BLaER1 treated with 17β-estradiol and CSF1 and Interleukin-3, amounts not matched to agents 10 nM and 100 nM (cell line): ENCODE results near the gene FXN.

ENCODE experiments used
- H3K27ac ChIP-seq, 11 experiments: shearing (Covaris generic); formaldehyde crosslinking; 2 replicates each; pipeline ENCODE4 v1.8.1; 2022
- H3K27me3 ChIP-seq, 11 experiments: shearing (Covaris generic); formaldehyde crosslinking; 2 replicates each; pipeline ENCODE4 v1.8.1; 2022
- H3K36me3 ChIP-seq, 11 experiments: shearing (Covaris generic); formaldehyde crosslinking; 2 replicates each; pipeline ENCODE4 v1.8.1; 2022
- H3K4me1 ChIP-seq, 10 experiments: shearing (Covaris generic); formaldehyde crosslinking; 2 replicates each; pipeline ENCODE4 v1.8.1; 2022
- H3K4me2 ChIP-seq, 11 experiments: shearing (Covaris generic); formaldehyde crosslinking; 2 replicates each; pipeline ENCODE4 v1.8.1; 2022
- H3K4me3 ChIP-seq, 10 experiments: shearing (Covaris generic); formaldehyde crosslinking; 2 replicates each; pipeline ENCODE4 v1.8.1; 2022
- H3K9ac ChIP-seq, 11 experiments: shearing (Covaris generic); formaldehyde crosslinking; 2 replicates each; pipeline ENCODE4 v1.8.1; 2022
- H3K9me3 ChIP-seq, 11 experiments: shearing (Covaris generic); formaldehyde crosslinking; replicated peaks in 1 of 11; 2 replicates each; pipeline ENCODE4 v1.8.1; 2022
- H4K20me1 ChIP-seq, 11 experiments: shearing (Covaris generic); formaldehyde crosslinking; 2 replicates each; pipeline ENCODE4 v1.8.1; 2022
- Cebpa-rat ChIP-seq, 11 experiments: shearing (Covaris generic); IDR thresholded peaks; 2 replicates each; pipeline ENCODE4 v1.8.1; 2022

Gene FXN

DNA sequence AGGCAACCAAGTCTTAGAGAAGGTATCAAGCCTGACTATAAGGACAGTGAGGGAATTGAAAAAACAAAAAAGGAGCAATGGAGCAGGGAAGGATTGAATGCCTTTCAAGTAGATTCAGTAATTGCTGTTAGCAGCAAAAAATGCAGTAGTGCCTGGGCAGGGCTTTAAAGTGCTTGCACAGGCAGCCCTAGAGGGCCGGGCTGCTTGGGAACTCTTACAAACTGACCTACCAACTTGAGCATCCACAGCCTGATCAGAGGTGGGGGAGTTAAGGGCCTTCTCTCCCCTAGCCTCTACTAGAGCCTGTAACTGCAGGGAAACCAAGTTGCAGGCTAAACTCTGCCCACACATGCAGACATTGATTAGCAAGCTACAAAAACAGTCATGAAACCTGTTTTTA is 19.4 kb downstream of the FXN start:
- Histone ChIP-seq H3K4me3 (no peak overlapping the region), H3K4me2 (no peak overlapping the region), H3K36me3 (peaks cover 16 to 84% (median 69%) of the 10 kb centered on the region in 11 experiments; a peak in 21 of 22 replicates), H4K20me1 (peaks cover 0 to 14% (median 0%) of the 10 kb centered on the region in 11 experiments; a peak in 5 of 22 replicates), H3K9ac (peak overlapping the region in 2 of 11 experiments; percentile 29 to 32; a peak in 1 of 22 replicates), H3K27ac (no peak overlapping the region), H3K9me3 (0 out of 22 replicates have a peak, but pooled peaks cover 0 to 5% (median 0%) of the 10 kb centered on the region in 11 experiments), H3K4me1 (peaks cover 0 to 6% (median 0%) of the 10 kb centered on the region in 10 experiments; a peak in 2 of 20 replicates), H3K27me3 (no peaks in the 10 kb centered on the region)
- no peak for TF ChIP-seq Cebpa-rat (IDR thresholded peaks at IDR 0.05)

DNA sequence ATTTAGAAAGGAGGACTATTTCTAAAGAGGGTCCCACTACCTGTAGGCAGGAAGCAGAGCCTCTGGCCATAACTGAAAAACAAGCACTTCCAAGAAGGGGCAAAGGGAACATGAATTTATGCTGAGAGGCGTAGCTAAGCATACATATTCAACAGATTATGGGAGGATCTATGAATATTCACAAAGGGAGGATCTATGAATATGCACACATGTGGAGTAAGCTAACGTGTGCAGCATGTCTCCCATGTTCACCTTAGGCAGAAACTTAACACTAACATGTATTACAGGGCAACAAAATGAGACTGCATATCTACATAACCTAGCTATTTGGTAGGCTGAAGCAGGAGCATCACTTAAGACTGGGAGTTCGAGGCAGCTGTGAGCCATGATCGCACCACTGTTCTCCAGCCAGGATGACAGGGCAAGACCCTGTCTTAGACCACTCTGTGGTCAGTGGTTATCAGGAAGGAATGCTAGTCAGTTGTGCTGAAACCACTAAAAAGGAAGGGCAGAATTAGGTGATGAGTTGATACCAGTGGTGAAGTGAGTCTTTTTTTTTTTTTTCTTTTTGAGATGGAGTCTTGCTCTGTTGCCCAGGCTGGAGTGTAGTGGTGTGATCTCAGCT is 20.8 kb downstream of the FXN start:
- Histone ChIP-seq H3K36me3 (peaks cover 24 to 90% (median 71%) of the 10 kb centered on the region in 11 experiments), H3K4me3 (no peak overlapping the region), H3K9me3 (peaks cover 0 to 5% (median 0%) of the 10 kb centered on the region in 11 experiments; a peak in 1 of 22 replicates), H3K27ac (no peak overlapping the region), H3K4me1 (peaks cover 0 to 17% (median 2%) of the 10 kb centered on the region in 10 experiments; a peak in 6 of 20 replicates), H3K27me3 (no peaks in the 10 kb centered on the region), H4K20me1 (peaks cover 0 to 14% (median 5%) of the 10 kb centered on the region in 11 experiments; a peak in 5 of 22 replicates), H3K9ac (no peak overlapping the region), H3K4me2 (no peak overlapping the region)
- TF ChIP-seq Cebpa-rat (IDR thresholded peaks at IDR 0.05): no peak

DNA sequence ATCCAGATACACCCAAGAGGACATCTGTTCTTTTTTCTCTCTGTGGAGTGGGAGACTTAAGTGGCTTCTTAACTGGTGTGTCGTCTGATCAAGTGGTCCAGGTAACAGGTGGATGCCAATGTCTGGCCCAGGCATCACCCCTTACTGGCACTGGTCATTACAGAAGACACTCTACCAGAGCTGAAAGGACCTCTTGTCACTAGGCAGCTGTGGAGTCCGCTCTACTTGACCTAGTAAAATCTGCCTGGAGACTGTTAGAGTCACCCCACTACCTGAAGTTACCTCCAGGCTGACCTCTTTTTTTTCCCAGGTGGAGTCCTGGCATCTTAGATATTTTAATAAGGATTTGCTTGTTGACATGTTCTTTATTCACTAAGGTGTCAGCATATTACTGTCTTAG is 22.5 kb downstream of the FXN start:
- Histone ChIP-seq H3K27me3 (no peaks in the 10 kb centered on the region), H3K4me3 (no peak overlapping the region), H3K4me1 (peaks cover 0 to 17% (median 2%) of the 10 kb centered on the region in 10 experiments; a peak in 6 of 20 replicates), H3K27ac (no peak overlapping the region), H3K9me3 (peaks cover 0 to 5% (median 0%) of the 10 kb centered on the region in 11 experiments; a peak in 1 of 22 replicates), H3K9ac (no peak overlapping the region), H3K36me3 (peaks cover 24 to 88% (median 75%) of the 10 kb centered on the region in 11 experiments), H3K4me2 (no peak overlapping the region), H4K20me1 (peaks cover 0 to 14% (median 6%) of the 10 kb centered on the region in 11 experiments; a peak in 6 of 22 replicates)
- TF ChIP-seq Cebpa-rat (IDR thresholded peaks at IDR 0.05): no peak

DNA sequence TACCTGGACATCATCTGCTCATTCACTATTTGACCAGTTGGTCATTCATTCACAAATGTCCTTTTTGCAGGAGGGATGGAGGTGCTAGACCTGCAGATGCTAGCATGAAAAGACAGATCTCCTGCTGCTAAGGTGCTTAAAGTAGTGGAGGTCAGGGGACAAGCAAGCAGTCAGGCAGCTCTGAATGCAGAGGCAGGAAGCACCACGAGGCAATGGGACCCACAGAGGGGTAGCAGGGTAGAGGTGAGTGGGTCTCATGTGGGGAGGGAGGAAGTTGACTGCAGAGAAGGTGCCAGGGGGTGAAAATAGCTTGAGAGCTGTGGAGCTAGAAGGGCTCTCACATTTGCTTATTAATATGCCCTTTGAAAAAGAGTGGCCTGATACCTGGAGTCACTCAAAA is 25.2 kb downstream of the FXN start:
- no peak for TF ChIP-seq Cebpa-rat (IDR thresholded peaks at IDR 0.05)
- no peak overlapping the region for H3K9ac ChIP-seq
- H3K4me2 ChIP-seq: 0 out of 22 replicates have a peak overlapping the region, but pooled peaks of 1 of the 11 experiments have one; percentile 1
- no peak overlapping the region for H3K27ac ChIP-seq
- no peak overlapping the region for H3K4me3 ChIP-seq
- peaks cover 0 to 5% (median 0%) of the 10 kb centered on the region in 11 experiments; a peak in 1 of 22 replicates for H3K9me3 ChIP-seq
- peaks cover 0 to 15% (median 0%) of the 10 kb centered on the region in 11 experiments; a peak in 4 of 22 replicates for H4K20me1 ChIP-seq
- peaks cover 0 to 17% (median 2%) of the 10 kb centered on the region in 10 experiments; a peak in 6 of 20 replicates for H3K4me1 ChIP-seq
- peaks cover 26 to 88% (median 76%) of the 10 kb centered on the region in 11 experiments for H3K36me3 ChIP-seq
- H3K27me3 ChIP-seq: no peaks in the 10 kb centered on the region

DNA sequence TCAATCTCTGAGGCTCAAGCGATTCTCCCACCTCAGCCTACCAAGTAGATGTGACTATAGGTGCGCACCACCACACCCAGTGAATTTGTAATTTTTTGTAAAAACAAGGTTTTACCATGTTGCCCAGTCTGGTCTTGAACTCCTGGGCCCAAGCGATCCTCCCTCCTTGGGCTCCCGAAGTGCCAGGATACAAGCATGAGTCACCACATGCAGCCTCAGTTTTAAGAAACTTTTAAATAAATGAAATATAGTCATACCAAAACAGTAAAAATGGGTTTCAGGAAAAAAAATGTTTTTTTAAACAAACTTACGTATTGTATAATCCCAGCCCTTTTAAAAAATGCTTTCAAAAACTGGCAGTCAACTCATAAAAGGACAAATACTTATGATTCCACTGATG is 26.6 kb downstream of the FXN start:
- Histone ChIP-seq H3K4me2 (no peak overlapping the region), H3K36me3 (peaks cover 40 to 88% (median 79%) of the 10 kb centered on the region in 11 experiments), H4K20me1 (peaks cover 0 to 15% (median 0%) of the 10 kb centered on the region in 11 experiments; a peak in 4 of 22 replicates), H3K9ac (no peak overlapping the region), H3K9me3 (peaks cover 0 to 5% (median 0%) of the 10 kb centered on the region in 11 experiments; a peak in 1 of 22 replicates), H3K4me1 (peaks cover 0 to 11% (median 0%) of the 10 kb centered on the region in 10 experiments; a peak in 5 of 20 replicates), H3K4me3 (no peak overlapping the region), H3K27me3 (no peaks in the 10 kb centered on the region), H3K27ac (no peak overlapping the region)
- no peak for TF ChIP-seq Cebpa-rat (IDR thresholded peaks at IDR 0.05)

DNA sequence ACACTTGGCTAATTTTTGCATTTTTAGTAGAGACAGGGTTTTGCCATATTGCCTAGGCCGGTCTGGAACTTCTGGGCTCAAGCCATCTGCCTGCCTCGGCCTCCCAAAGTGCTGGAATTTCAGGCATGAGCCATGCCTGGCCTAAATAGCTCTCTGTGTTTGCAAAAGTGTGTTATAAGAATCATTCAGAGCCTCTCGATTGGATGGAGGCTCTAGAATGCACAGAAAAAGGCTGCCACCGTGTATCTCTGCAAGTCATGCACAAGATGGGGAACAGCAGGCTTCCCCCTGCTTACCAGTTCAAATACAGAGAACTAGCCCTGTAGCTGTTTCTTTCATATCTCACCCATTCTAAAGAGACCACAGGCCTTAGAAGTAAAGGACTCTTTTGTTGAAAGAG is 28.3 kb downstream of the FXN start:
- H3K4me3 ChIP-seq: no peak overlapping the region
- no peak overlapping the region for H3K4me2 ChIP-seq
- peaks cover 45 to 88% (median 78%) of the 10 kb centered on the region in 11 experiments for H3K36me3 ChIP-seq
- no peaks in the 10 kb centered on the region; a peak in 1 of 22 replicates for H3K9me3 ChIP-seq
- peaks cover 0 to 11% (median 0%) of the 10 kb centered on the region in 10 experiments; a peak in 5 of 20 replicates for H3K4me1 ChIP-seq
- H3K27me3 ChIP-seq: no peaks in the 10 kb centered on the region
- H3K27ac ChIP-seq: no peak overlapping the region
- peaks cover 0 to 15% (median 0%) of the 10 kb centered on the region in 11 experiments; a peak in 5 of 22 replicates for H4K20me1 ChIP-seq
- no peak for TF ChIP-seq Cebpa-rat (IDR thresholded peaks at IDR 0.05)
- H3K9ac ChIP-seq: no peak overlapping the region

DNA sequence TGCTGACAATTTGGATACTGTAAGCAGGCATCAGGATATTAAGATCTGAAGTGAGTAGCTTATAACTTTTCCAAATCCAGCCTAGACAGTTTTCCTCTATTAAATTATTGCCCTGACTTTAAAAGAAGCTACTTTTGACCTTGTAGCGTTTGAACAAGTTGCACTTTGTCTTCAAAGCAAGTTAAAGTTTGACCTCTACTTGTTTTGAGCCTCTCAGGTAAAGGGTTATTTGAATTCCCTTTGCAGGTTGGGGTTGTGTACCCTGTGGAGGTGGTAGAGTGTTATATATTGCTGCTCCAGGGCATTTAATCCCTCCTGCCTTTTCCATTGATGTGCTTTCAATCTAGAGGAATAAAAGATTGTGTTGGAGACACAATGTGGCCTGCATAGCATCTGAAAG is 30.1 kb downstream of the FXN start:
- Histone ChIP-seq H3K27me3 (no peaks in the 10 kb centered on the region), H3K9ac (no peak overlapping the region), H3K4me3 (no peak overlapping the region), H3K4me2 (no peak overlapping the region), H3K36me3 (peaks cover 50 to 89% (median 81%) of the 10 kb centered on the region in 11 experiments), H4K20me1 (peaks cover 0 to 15% (median 0%) of the 10 kb centered on the region in 11 experiments; a peak in 6 of 22 replicates), H3K4me1 (peaks cover 0 to 5% (median 0%) of the 10 kb centered on the region in 10 experiments; a peak in 4 of 20 replicates), H3K27ac (no peak overlapping the region), H3K9me3 (no peaks in the 10 kb centered on the region; a peak in 1 of 22 replicates)
- no peak for TF ChIP-seq Cebpa-rat (IDR thresholded peaks at IDR 0.05)

DNA sequence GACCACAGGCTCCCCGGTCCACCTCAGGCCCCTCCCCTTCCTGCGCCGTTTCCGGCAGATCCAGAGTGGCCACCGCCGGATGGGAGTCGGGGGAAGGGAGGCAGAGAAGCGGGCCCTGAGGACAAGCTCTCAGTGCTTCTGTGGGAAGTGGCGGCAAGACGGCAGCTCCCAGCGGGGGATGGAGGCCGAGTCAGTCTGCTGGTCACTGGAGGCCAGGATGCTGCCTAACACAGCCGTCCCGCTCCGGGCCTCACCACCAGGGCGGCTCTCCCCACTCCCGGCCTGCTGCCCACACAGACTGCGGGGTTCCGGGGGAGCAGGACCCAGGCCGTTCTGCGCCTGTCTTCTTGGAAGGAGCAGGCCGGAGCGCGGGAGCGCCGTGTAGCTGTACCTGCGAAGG is 31.4 kb downstream of the FXN start:
- H4K20me1 ChIP-seq: peaks cover 0 to 15% (median 0%) of the 10 kb centered on the region in 11 experiments; a peak in 5 of 22 replicates
- no peak overlapping the region for H3K4me3 ChIP-seq
- H3K9me3 ChIP-seq: no peaks in the 10 kb centered on the region
- no peak for TF ChIP-seq Cebpa-rat (IDR thresholded peaks at IDR 0.05)
- H3K4me1 ChIP-seq: no peaks in the 10 kb centered on the region
- no peak overlapping the region for H3K9ac ChIP-seq
- H3K27ac ChIP-seq: no peak overlapping the region
- no peak overlapping the region for H3K4me2 ChIP-seq
- H3K36me3 ChIP-seq: peaks cover 43 to 92% (median 88%) of the 10 kb centered on the region in 11 experiments
- no peaks in the 10 kb centered on the region for H3K27me3 ChIP-seq

DNA sequence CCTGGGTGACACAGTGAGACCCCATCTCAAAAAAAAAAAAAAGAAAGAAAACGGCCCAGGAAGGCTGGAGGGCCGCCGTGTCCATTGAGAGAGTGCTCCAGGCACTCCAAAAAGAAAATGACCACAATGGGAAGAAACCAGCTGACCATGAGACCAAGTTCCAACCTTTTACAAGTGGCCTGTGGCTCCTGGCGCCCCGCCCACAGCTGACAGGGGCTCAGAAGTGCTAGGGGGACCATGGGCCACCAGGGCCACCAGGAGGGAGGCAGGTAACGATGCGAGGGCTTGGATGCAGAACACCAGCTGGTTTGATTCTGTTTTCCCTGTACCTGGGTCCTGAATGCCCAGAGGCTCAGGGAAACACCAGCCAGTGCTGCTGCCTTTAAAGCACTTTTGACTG is 34.6 kb downstream of the FXN start:
- Histone ChIP-seq H3K27ac (no peak overlapping the region), H3K36me3 (peaks cover 47 to 88% (median 82%) of the 10 kb centered on the region in 11 experiments), H4K20me1 (no peaks in the 10 kb centered on the region; a peak in 3 of 22 replicates), H3K4me1 (no peaks in the 10 kb centered on the region), H3K9me3 (no peaks in the 10 kb centered on the region), H3K9ac (no peak overlapping the region), H3K4me3 (no peak overlapping the region), H3K4me2 (no peak overlapping the region), H3K27me3 (no peaks in the 10 kb centered on the region)
- no peak for TF ChIP-seq Cebpa-rat (IDR thresholded peaks at IDR 0.05)
